Measurements from ENCODE around the gene RBM4B. TPM values are rescaled to one million over a fixed set of nuclear protein-coding genes. Genes with fewer than 3 reads are reported as not detected.

The RBM4B gene
- total and polyA plus RNA-seq, 2 of the 4 experiments (the other 2 are of a cell fraction), result 23.1 to 26.7 TPM

GRCh38 chr11:66626382-66626781 is 51.3 kb downstream of the RBM4B start:
- Histone ChIP-seq H3K27ac (ENCODE audit: insufficient read depth, low read length) (no peak overlapping the region), H3K18ac (ENCODE audit: low read depth, low read length) (no peak overlapping the region), H4K91ac (ENCODE audit: insufficient read depth, low read depth, low read length) (no peak overlapping the region), H3K14ac (replicated peaks; ENCODE audit: low read depth, low read length) (no peak overlapping the region), H2AK5ac (ENCODE audit: low read depth, low read length) (no peak overlapping the region), H3K27me3 (ENCODE audit: control insufficient read depth, insufficient read depth, low read length) (no peaks in the 10 kb centered on the region), H3K9me3 (ENCODE audit: control insufficient read depth, insufficient read depth, low read length) (no peaks in the 10 kb centered on the region), H4K8ac (ENCODE audit: low read depth in 2 of 2, low read length in 2 of 2) (no peak overlapping the region), H3K9me1 (ENCODE audit: insufficient read depth, low read length) (peaks cover 35% of the 10 kb centered on the region), H3K36me3 (ENCODE audit: control insufficient read depth, insufficient read depth, low read length) (peaks cover 67% of the 10 kb centered on the region), H3K4ac (ENCODE audit: low read depth, low read length) (no peak overlapping the region), H3K9ac (ENCODE audit: low read depth, low read length) (no peak overlapping the region), H3K23ac (ENCODE audit: low read depth, low read length) (no peak overlapping the region), H2BK15ac (ENCODE audit: low read depth, low read length) (no peak overlapping the region), H4K5ac (ENCODE audit: low read depth, low read length) (no peak overlapping the region), H3K4me1 (ENCODE audit: control insufficient read depth, insufficient read depth, low read length) (peaks cover 2% of the 10 kb centered on the region; the same call in 1 of the 2 replicates), H3K56ac (ENCODE audit: extremely low read depth, insufficient read depth, low read length) (no peak overlapping the region), H4K20me1 (ENCODE audit: insufficient read depth, low read length) (peaks cover 98% of the 10 kb centered on the region), H2AK9ac (replicated peaks; ENCODE audit: low read depth, low read length, poor library complexity) (no peak overlapping the region), H3K79me1 (ENCODE audit: low read depth in 1 of 2, low read length in 2 of 2) (peaks cover 28 to 78% of the 10 kb centered on the region in 2 experiments; a peak in 3 of 4 replicates), H2BK20ac (ENCODE audit: low read depth, low read length) (no peak overlapping the region), H2AFZ (replicated peaks; ENCODE audit: low read length, poor library complexity) (no peak overlapping the region), H2BK5ac (ENCODE audit: low read depth, low read length, poor library complexity, severe bottlenecking) (no peak overlapping the region), H3K4me2 (ENCODE audit: low read depth, low read length) (no peak overlapping the region), H3K4me3 (ENCODE audit: insufficient read depth, low read depth, low read length) (no peak overlapping the region), H2BK120ac (ENCODE audit: low read depth, low read length) (no peak overlapping the region)
- no peak for DNase-seq
- WGBS, 2 experiments (ENCODE audit: extremely low coverage in 2 of 2, insufficient read length in 1 of 2), result 95% methylated on average over 8 of the region's 25 CpGs; no CpG with 5 or more reads in 1 of the 2 experiments
- ATAC-seq (ENCODE audit: low read depth), result no peak
- TF ChIP-seq RAD21 (IDR thresholded peaks at IDR 0.05; ENCODE audit: low read length), result no peak
- TF ChIP-seq POLR2A (IDR thresholded peaks at IDR 0.05; ENCODE audit: low read depth, low read length), result no peak
- no peak for TF ChIP-seq FOS (IDR thresholded peaks at IDR 0.05; ENCODE audit: low read depth, low read length)
- TF ChIP-seq MAZ (IDR thresholded peaks at IDR 0.05; ENCODE audit: borderline replicate concordance, low read depth, low read length), result no peak
- no peak for TF ChIP-seq SMC3 (IDR thresholded peaks at IDR 0.05; ENCODE audit: low read depth, low read length)
- no peak for TF ChIP-seq CEBPB (IDR thresholded peaks at IDR 0.05; ENCODE audit: low read depth, low read length)
- no peak for TF ChIP-seq MXI1 (IDR thresholded peaks at IDR 0.05; ENCODE audit: borderline replicate concordance, low read depth, low read length)
- no peak for TF ChIP-seq BHLHE40 (IDR thresholded peaks at IDR 0.05; ENCODE audit: low read depth, low read length)
- no peak for TF ChIP-seq CTCF (conservative IDR thresholded peaks at IDR 0.05; ENCODE audit: low read depth, low read length)
- TF ChIP-seq CHD1 (IDR thresholded peaks at IDR 0.05; ENCODE audit: low read depth, low read length), result no peak
- no peak for TF ChIP-seq ELK1 (IDR thresholded peaks at IDR 0.05; ENCODE audit: borderline replicate concordance, low read depth, low read length)
- no peak for TF ChIP-seq NFE2L2 (IDR thresholded peaks at IDR 0.05; ENCODE audit: low read depth, low read length)
- no peak for TF ChIP-seq RFX5 (IDR thresholded peaks at IDR 0.05; ENCODE audit: low read depth, low read length)
- TF ChIP-seq MAFK (IDR thresholded peaks at IDR 0.05; ENCODE audit: low read depth, low read length), result no peak
- TF ChIP-seq USF2 (IDR thresholded peaks at IDR 0.05; ENCODE audit: low read depth, low read length), result no peak
- no peak for TF ChIP-seq RCOR1 (IDR thresholded peaks at IDR 0.05; ENCODE audit: insufficient replicate concordance, low read length)
- in situ Hi-C loops (cut with MboI; ENCODE audit: low sequenced_read_pairs), result no loop called here
- intact Hi-C loops (cut with micrococcal nuclease), result no loop called here
- ChIA-PET POLR2A (ENCODE audit: unreplicated experiment) (no interaction called here), CTCF (no interaction called here)
- no TSS peak for BruUV-seq (replicated peaks)
- dilution Hi-C loops (cut with HindIII; ENCODE audit: low sequenced_read_pairs, unreplicated experiment), result no loop called here
